Mesenteric fat pad (tissue), 1 donor: ENCODE measurements around the gene HTT. TPM values are rescaled to one million over a fixed set of nuclear protein-coding genes. Genes with fewer than 3 reads are reported as not detected.

ENCODE experiments used
- DNase-seq: peaks from one replicate; pipeline ENCODE4 v3.0.0-alpha.2; 2020; ENCODE audit warnings: low spot score
- total RNA-seq: library from RNA; stranded (reverse); fragmentation: NEBNext Ultra II Directional; extraction: Animal tissue kit (Norgen Biotek cat#: 25700); gene quantifications from one replicate; pipeline ENCODE4 v1.2.1, GENCODE V29; 2021
- donor health status: DM: yes; HTN: yes; CAD: no.

Gene HTT
- total RNA-seq, 1 donor from 2014 or later: 56.5 TPM

- peak; percentile 28 for DNase-seq
Measured at GRCh38 chr4:3217266-3217665, 142.8 kb downstream of the HTT start.

GRCh38 chr4:3217771-3218170 is 143.3 kb downstream of the HTT start:
- DNase-seq: peak; percentile 8

GRCh38 chr4:3218824-3219760 is 144.6 kb downstream of the HTT start:
- no peak for DNase-seq

- no peak for DNase-seq
Measured at GRCh38 chr4:3219761-3220475, 145.4 kb downstream of the HTT start.

GRCh38 chr4:3220476-3221183 is 146.1 kb downstream of the HTT start:
- DNase-seq: no peak

- DNase-seq: no peak
Measured at GRCh38 chr4:3221184-3221494, 146.7 kb downstream of the HTT start.

- no peak for DNase-seq
Measured at GRCh38 chr4:3221996-3222395, 147.5 kb downstream of the HTT start.

- no peak for DNase-seq
Measured at GRCh38 chr4:3223346-3223745, 148.9 kb downstream of the HTT start.

GRCh38 chr4:3223956-3224748 is 149.7 kb downstream of the HTT start:
- no peak for DNase-seq

GRCh38 chr4:3225071-3225850 is 150.8 kb downstream of the HTT start:
- DNase-seq: no peak

GRCh38 chr4:3225936-3226335 is 151.5 kb downstream of the HTT start:
- DNase-seq: no peak

- DNase-seq: no peak
Measured at GRCh38 chr4:3226467-3226866, 152.0 kb downstream of the HTT start.

- DNase-seq: no peak
Measured at GRCh38 chr4:3226944-3227343, 152.5 kb downstream of the HTT start.

GRCh38 chr4:3227878-3228675 is 153.6 kb downstream of the HTT start:
- no peak for DNase-seq

- no peak for DNase-seq
Measured at GRCh38 chr4:3228881-3229280, 154.4 kb downstream of the HTT start.

- no peak for DNase-seq
Measured at GRCh38 chr4:3229328-3229727, 154.8 kb downstream of the HTT start.

GRCh38 chr4:3229964-3230363 is 155.5 kb downstream of the HTT start:
- DNase-seq: no peak

- no peak for DNase-seq
Measured at GRCh38 chr4:3231471-3231870, 157.0 kb downstream of the HTT start.

- no peak for DNase-seq
Measured at GRCh38 chr4:3232001-3232400, 157.5 kb downstream of the HTT start.

- DNase-seq: no peak
Measured at GRCh38 chr4:3232871-3233271, 158.4 kb downstream of the HTT start.
